Stimulated activated CD8-positive, alpha-beta memory T cell treated with anti-CD3 and anti-CD28 coated beads, Interleukin-12 subunit alpha, Interleukin-12 subunit beta, amount 100 ng/mL, for 4 hours (primary cell): ENCODE results near the gene ATP8B1.

ENCODE experiments used
- DNase-seq: peaks from one replicate; pipeline ENCODE4 v3.0.0-alpha.2; 2020; ENCODE audit warnings: low read depth

ATP8B1 gene

GRCh38 chr18:57819119-57819518 lies 16.0 kb upstream of the ATP8B1 start:
- DNase-seq: no peak

- DNase-seq: no peak
These were observed 13.3 kb upstream of the ATP8B1 start for GRCh38 chr18:57816208-57816954.

DNA sequence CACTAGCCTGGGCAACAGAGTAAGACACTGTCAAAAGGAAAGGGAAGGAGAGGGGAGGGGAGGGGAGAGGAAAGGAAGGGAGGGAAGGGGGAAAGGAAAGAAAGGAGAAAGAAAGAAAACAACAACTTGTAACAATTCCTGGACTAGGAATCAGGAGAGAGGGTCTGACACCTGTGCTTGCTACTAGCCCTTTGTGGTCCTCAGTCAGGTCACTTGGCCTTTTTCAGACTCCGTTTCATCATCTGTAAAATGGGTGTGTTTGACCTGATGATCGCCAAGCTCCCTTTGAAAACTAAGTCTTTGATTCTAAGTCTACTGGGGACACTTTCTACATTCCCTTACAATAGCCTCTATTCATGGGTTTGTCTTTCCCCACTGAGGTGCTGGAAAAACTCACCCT lies 11.4 kb upstream of the ATP8B1 start:
- DNase-seq: no peak

- no peak for DNase-seq
These were observed 10.1 kb upstream of the ATP8B1 start for GRCh38 chr18:57813245-57813644.

DNA sequence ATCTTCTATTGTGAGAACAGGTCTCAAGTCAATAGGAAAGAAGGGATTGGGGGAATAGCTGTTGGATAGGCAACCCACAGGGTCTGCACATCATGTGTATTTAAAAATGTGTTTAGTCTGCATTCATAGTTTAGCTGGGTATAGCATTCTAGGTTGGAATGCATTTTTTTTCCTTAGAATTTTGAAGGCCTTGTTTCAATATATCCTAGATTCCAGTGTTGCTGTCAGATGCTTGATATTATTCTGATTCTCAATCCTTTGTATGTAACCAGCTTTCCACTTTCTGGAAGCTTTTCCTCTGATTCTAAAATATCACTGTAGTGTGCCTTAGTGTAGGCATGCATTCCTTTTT lies 9.0 kb upstream of the ATP8B1 start:
- no peak for DNase-seq

DNA sequence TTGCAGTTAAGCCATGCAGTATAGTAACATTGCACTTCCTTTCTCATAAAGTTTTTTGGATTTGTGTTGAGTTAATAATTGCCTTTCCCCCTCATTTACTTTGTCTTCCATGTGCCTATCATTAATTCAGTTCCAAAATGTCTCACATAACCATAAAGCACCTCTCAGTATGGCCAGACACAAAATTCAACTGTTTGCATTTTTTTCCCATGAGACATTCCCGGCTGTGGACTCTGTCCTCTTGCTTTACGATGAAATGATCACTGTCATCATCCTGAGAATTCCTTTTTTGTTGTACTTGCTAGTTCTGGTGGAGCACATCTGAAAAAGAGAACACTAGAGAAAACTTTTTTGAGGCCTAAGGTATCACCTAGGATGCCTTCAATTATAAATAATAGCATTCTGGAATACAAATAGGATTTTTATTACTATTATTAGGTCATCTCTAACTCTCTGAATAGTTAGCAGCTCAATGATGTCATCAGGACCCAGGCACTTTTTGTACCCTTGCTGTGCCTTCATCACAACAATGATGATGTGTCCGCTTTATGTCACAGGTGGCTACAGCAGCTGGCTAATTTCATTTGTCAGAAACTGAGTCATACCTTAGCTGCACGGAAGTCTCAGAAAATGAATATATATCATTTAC lies 8.5 kb upstream of the ATP8B1 start:
- DNase-seq: no peak

DNA sequence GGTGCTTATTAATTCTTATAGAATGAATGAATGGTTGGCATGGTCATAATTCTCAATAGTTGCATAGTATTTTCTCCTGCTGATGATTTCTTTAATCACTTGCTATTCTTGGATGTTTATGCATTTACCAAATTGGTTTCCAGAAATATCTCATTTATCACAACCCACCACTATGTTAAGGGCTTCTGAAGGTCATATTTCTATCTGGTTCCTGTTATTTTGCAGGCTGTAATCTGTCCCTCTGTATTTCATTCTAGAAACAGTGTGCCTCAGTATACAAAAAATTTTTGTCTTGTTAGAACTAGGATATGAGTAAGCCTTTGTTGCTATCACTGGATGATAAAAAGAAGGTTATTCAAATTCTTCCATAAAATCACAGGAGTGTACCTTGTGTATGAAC lies 6.1 kb upstream of the ATP8B1 start:
- DNase-seq: no peak

GRCh38 chr18:57807336-57808117 lies 4.4 kb upstream of the ATP8B1 start:
- DNase-seq: no peak

GRCh38 chr18:57806978-57807285 lies 3.8 kb upstream of the ATP8B1 start:
- DNase-seq: no peak

GRCh38 chr18:57806201-57806977 lies 3.3 kb upstream of the ATP8B1 start:
- DNase-seq: no peak

- DNase-seq: no peak
These were observed 2.0 kb upstream of the ATP8B1 start for GRCh38 chr18:57805117-57805516.

DNA sequence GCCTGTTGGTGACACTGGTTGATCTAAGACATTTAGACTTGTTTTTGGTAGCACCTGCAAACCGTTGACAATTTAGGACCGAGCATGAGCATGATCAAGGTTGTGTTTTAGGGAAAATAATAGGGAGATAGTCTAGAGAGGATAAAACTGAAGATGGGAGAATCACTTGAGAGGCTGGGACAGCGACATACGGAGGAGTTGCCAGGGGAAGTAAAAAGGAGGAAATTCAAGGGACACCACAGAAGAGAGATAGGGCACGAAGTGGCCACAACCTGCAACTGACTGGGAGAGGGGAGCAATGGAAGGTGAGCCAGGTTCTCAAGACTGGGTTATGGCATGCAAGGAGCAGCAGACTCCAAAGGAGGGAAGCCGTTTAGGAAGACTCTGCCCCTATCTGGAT lies 1.4 kb upstream of the ATP8B1 start:
- DNase-seq: no peak

- DNase-seq: no peak
These were observed 657 bp downstream of the ATP8B1 start for GRCh38 chr18:57802213-57803102.

DNA sequence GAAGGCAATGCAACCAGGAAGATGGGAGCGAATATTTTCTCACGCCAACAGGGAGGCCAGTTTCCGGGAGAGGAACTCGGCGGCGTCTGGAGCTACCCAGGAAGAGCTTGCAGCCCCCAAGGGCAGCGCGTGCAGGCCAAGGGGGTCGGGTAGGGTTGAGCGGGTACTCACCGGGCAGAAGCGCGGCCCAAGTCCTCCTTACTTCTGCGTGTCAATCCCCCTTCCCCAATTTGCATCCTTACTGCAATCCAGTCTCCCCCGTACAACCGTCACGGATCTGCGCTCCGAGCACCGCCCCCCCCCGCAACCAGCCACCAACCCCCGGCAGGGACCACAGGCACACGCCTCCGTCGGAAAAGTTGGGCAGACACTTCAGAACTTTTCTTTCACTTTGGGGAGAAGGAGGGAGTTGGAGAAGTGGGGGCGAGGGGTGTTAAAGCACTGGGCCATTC lies 1.3 kb downstream of the ATP8B1 start:
- no peak for DNase-seq

GRCh38 chr18:57801325-57801724 lies 1.8 kb downstream of the ATP8B1 start:
- DNase-seq: no peak

- no peak for DNase-seq
These were observed 4.3 kb downstream of the ATP8B1 start for GRCh38 chr18:57798713-57799373.

- no peak for DNase-seq
These were observed 5.9 kb downstream of the ATP8B1 start for GRCh38 chr18:57797209-57797651.

DNA sequence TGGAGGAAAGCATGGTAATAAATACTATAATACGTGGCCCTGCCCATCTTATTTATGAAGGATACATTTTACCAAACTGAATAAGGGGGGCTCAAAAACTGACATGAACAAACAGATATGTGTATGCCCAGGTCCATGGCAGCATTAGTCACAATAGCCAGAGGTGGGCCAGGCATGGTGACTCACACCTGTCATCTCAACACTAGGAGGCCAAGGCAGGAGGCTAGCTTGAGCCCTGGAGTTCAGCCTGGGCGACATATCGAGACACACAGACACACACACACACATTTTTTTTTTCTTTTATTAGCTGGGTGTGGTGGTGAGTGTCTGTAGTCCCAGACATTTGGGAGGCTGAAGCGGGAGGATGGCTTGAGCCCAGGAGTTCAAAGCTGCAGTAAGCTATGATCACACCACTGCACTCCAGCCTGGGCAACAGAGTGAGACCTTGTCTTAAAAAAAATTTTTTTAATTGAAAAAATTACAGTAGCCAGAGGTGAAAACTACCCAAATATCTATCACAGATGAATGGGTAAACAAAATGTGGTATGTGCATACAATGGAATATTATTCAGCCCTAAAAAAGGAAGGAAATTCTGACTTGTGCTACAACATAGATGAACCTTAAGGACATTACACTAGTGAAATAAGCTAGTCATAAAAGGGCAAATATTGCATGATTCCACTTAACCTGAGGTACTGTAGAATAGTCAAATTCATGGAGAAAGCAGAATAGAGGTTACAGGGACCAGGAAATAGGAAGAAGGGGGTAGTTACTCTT lies 8.0 kb downstream of the ATP8B1 start:
- DNase-seq: no peak

DNA sequence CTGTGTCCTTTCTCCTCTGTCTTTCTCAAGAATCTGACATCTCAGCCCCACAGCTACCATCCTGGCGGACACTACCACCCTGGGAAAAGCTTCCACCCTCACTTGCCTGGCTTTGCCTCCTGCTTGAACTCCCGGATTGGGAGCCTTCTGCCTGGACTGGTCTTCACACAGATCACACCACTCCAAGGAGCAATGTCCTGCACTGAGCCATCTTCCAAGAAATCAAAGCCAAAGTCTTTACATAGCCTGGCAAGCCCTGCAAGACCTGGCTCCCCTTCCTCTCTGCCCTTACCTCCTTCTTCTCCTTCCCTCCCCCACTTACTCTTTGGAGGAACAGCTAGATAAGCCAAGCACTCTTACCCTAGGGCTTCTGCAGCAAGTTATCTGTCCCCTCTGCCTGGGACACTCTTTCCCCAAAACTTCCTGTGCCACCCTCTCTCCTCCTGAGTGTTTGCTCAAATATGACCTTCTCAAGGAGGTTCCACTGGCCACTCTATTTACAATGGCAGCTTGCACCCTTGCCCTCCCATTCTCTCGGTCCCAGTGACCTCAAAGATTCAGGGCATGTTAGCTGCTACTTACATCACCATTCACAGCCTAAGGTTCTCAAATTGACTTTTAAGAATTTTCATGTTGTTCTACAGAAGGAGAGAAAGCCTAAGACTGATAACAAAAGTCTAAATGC lies 9.7 kb downstream of the ATP8B1 start:
- DNase-seq: no peak
